Stimulated activated CD8-positive, alpha-beta memory T cell treated with anti-CD3 and anti-CD28 coated beads, Interleukin-7, amount 100 ng/mL, for 48 hours (primary cell): ENCODE results near the gene SIRT3.
"Not testable (repeated sequence)": the region's sequence is repeated elsewhere in the genome, so short reads cannot be mapped to it uniquely, and the experiment has no call there.

ENCODE experiments used
- DNase-seq, 2 donors: peaks; one replicate each; pipeline ENCODE4 v3.0.0-alpha.2; 2020; ENCODE audit warnings: low read depth in 1 of 2; ENCODE audit errors: extremely low read depth in 1 of 2

The SIRT3 gene

GRCh38 chr11:180242-180641 is 55.9 kb downstream of the SIRT3 start:
- DNase-seq, result not testable (repeated sequence)
